Medulla oblongata (tissue), 1 donor: Measurements from ENCODE around the gene DNAL4.

ENCODE experiments used
- DNase-seq: peaks from one replicate; pipeline ENCODE4 v3.0.0-alpha.2; 2015; ENCODE audit errors: extremely low spot score

The DNAL4 gene

GRCh38 chr22:38786631-38787030 lies 7.3 kb downstream of the DNAL4 start:
- DNase-seq: peak; percentile 55

GRCh38 chr22:38784856-38785255 lies 9.1 kb downstream of the DNAL4 start:
- DNase-seq: no peak

- DNase-seq: no peak
Measured at GRCh38 chr22:38784035-38784434, 9.9 kb downstream of the DNAL4 start.

- no peak for DNase-seq
Measured at GRCh38 chr22:38783095-38783615, 10.8 kb downstream of the DNAL4 start.

GRCh38 chr22:38782402-38783094 lies 11.4 kb downstream of the DNAL4 start:
- DNase-seq: no peak

- DNase-seq: peak; percentile 71
Measured at GRCh38 chr22:38781033-38781432, 12.9 kb downstream of the DNAL4 start.

- no peak for DNase-seq
Measured at GRCh38 chr22:38777087-38777671, 16.8 kb downstream of the DNAL4 start.

GRCh38 chr22:38776086-38776485 lies 17.9 kb downstream of the DNAL4 start:
- DNase-seq: no peak

GRCh38 chr22:38775656-38776055 lies 18.3 kb downstream of the DNAL4 start:
- DNase-seq: no peak

- no peak for DNase-seq
Measured at GRCh38 chr22:38774496-38775166, 19.3 kb downstream of the DNAL4 start.

- no peak for DNase-seq
Measured at GRCh38 chr22:38773363-38773946, 20.5 kb downstream of the DNAL4 start.

GRCh38 chr22:38772623-38772873 lies 21.4 kb downstream of the DNAL4 start:
- no peak for DNase-seq

- no peak for DNase-seq
Measured at GRCh38 chr22:38770257-38770949, 23.5 kb downstream of the DNAL4 start.

- DNase-seq: no peak
Measured at GRCh38 chr22:38768036-38768435, 25.9 kb downstream of the DNAL4 start.

- DNase-seq: no peak
Measured at GRCh38 chr22:38767313-38767712, 26.6 kb downstream of the DNAL4 start.

GRCh38 chr22:38766076-38766777 lies 27.7 kb downstream of the DNAL4 start:
- peak; percentile 76 for DNase-seq

- peak; percentile 65 for DNase-seq
Measured at GRCh38 chr22:38762551-38762983, 31.4 kb downstream of the DNAL4 start.

GRCh38 chr22:38761202-38762162 lies 32.5 kb downstream of the DNAL4 start:
- no peak for DNase-seq

- DNase-seq: no peak
Measured at GRCh38 chr22:38760477-38761201, 33.3 kb downstream of the DNAL4 start.

- no peak for DNase-seq
Measured at GRCh38 chr22:38759005-38759404, 34.9 kb downstream of the DNAL4 start.
